ENCODE results near the gene PLPP3.

- TF ChIP-seq POLR2A (IDR thresholded peaks at IDR 0.05) (no peak), CTCF (IDR thresholded peaks at IDR 0.05) (no peak)
These were observed 43.4 kb downstream of the PLPP3 start for GRCh38 chr1:56535939-56536338.

All from esophagus squamous epithelium (tissue), 4 donors.